ENCODE results near the gene ADH7.

Gene ADH7

DNA sequence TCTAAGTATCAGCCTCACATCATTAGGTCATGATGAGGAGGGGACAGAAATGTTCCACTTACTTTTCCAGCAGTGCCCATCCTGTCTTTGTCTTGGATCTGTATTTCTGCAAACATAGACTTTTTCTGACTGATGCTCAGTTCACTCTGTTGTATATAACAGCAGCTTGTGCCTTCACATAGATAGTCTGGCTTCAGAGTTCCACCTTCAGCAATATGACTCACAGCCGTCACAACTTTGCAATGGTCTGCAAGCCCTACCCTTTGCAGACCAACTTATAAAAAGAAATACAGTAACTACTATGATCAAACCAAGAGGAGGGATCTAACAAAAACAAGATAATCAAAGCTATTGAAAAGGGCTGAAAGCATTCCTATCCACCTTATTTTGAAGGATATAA is at the start of gene ADH7:
ADH7 (minus strand) TSS at position 189 of the 400 bp plus-strand sequence; CDS start at position 80, 109 bp downstream.
- no peak for DNase-seq (ENCODE audit: low spot score)

DNA sequence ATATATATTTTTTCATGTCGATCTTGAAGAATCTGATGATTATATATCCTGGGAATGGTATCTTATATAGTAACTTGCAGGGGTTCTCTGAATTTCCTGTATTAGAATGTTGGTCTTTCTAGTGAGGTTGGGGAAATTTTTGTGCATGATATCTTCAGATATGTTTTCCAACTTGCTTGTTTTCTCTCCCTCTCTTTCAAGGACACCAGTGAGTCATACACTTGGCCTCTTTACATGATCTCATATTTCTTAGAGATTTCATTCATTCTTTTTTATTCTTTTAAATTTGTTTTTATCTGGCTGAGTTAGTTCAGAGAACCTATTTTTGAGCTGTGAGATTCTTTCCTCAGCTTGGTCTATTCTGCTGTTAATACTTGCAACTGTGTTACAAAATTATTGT is 48.5 kb upstream of the ADH7 start:
- DNase-seq (ENCODE audit: low spot score) = no peak

DNA sequence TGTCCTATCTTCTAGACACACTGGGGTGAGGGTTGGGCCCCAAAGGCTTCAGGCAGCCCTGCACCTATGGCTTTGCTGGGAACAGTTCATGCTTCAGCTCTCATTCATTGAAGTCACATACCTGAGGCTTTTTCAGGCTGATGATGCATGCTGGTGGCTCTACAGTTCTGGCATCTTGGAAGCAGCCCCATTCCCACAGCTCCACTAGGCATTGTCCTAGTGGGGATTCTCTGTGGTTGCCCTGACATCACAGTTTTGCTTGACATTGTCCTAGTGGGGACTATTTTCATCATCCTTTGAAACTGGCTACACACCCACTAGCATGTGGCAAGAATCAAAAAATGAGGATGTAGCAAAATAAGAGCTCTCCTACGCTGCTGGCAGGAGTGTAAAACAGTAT is 38.0 kb upstream of the ADH7 start:
- no peak for DNase-seq (ENCODE audit: low spot score)

DNA sequence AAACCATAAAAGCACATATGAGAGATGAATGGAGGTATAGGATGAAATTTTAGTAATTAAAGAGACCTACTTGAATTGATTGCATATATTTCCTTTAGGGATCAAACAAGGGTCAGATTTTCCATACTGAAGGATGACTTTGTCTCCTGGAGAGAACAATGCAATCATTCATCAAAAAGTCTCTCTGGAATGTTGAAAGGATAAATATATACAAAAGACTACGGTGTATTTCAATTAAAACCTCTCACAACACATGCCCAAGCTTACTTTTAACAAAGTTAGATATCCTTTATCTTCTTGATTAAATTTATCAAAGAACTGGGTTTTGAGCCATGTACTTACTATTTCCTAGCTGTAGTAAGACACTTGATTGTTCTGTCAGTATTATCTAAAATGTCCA is 36.8 kb upstream of the ADH7 start:
- DNase-seq (ENCODE audit: low spot score) = no peak

DNA sequence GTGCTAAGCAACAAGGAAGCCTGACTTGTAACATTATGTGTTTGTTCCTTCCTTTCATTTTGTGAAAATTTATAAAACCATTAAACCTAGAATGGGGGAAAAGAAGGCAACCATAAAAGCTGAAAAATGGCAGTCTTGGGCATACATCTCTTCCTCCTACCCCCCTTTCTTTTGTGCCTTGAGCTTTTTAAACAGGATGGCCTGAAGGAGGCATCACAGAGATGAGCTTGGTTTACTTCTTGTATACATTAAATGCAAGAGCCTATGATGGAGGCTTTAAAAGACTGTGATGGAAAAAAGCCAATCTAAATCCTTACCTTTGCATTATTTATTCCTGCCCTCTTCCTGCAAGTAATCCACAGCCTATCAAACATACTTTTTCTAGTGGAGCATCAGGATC is 36.2 kb upstream of the ADH7 start:
- no peak for DNase-seq (ENCODE audit: low spot score)

DNA sequence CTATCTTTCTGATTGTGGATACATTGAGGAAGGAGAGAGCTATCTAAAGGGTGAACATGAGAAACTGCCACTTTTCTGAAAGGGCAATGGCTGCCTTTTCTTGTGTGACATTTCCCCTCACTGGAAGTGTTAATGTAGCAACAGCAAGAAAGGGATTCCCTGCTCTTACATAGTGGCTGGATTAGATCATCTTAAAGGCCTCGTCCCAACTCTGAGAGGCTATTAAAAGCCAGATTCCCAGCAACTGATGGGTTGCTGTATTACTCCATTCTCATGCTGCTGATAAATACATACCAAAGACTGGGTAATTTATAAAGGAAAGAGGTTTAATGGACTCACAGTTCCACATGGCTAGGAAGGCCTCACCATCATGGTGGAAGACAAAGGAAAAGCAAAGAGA is 33.7 kb upstream of the ADH7 start:
- DNase-seq (ENCODE audit: low spot score) = no peak

DNA sequence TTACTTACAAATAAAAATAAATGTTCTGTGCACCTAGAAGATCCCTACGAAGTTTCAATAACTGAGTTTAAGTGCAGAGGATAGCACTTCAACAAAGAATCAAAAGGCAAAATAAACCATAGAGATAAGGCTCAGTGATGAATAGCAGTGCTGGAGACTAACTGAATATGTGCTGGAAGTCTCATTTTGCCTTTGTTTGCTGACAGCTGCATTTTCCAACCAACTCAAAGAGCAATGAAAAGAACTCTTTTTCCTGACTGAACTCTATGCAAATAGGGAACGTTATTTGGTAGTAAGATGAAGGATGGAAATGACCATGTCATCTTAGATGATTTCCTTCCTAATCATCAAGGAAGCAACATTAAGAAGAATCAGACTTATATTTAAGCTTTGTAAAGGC is 32.7 kb upstream of the ADH7 start:
- DNase-seq (ENCODE audit: low spot score) = no peak

DNA sequence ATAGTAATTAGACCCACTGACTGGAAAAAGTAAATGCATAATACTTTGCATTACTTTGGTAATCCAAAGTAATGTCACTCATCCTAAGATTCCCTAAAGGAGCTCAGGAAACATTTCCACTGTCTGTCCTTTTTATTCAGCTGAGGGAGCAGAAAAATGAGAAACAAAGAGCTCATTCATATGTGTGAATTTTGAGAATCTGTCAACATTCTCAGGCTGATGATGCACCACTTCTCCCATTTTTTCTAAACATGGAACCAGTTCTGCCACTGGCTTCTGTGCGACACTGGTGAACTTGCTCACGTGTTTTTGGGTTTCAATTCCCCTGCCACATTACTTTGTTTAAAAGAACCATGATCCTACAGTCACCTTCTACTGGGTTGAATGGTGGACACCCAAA is 28.4 kb upstream of the ADH7 start:
- DNase-seq (ENCODE audit: low spot score) = no peak

DNA sequence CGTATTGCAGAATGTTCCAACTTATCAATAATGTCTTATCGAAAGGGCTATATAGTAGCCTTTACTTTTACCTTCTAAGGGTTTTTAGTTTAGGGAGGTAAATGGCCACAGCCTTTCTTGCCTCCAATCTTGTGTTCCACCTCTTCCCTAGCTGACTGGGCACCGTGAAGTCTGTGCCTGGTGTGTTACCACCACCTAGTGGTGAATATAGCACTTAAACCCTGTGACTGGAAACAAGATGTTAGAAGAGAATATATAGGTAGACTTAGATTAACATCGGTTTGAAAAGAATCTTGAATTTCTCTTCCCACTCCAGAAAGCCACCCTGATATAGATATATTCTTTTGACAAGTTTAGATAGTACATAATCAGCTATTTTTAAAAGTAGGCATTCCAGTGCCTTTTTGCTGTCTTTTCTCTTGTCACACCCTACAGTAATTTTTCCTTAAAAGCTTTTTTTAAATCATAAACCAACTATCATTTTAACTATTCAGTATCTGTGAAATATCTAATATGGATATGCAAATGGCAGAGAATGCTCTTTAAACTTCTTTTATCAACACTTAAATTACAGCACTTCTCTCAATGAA is 27.8 kb upstream of the ADH7 start:
- peak; percentile 83 for DNase-seq (ENCODE audit: low spot score)

DNA sequence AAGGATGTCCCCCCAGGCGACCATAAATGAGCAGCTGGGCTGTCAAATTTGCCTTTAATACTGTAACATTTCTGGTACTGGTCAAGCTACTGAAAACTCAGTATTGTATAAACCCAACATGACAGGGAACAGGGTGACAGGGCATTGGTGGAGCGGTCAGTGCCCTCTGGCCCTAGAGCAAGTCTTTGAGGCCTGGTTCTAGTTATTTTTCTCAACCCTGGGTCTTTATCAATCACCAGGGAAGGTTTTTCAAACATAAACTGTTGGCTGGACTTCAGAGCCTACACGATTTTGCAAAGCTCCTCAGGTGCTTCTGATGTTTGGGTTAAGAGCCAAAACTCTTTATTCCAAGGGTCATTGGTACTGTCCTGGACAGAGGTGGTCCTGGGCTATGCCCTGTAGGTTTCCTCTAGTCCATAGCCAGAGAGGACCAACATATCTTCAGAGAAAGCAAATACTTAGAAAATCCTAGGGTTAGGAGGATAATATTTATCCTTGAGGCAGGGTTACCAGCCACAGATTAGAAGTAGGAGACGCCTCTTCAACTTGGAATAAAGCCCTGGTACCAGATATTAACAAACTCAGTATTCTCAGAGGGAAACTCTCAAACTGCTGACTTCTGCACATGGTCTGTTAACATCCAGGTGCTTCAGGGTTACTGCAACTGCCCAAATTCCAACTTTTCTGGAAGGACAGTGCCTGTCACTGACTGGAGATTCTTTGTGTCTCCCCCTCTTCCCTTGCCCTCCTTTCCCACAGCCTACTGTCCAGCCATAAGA is 26.7 kb upstream of the ADH7 start:
- no peak for DNase-seq (ENCODE audit: low spot score)

DNA sequence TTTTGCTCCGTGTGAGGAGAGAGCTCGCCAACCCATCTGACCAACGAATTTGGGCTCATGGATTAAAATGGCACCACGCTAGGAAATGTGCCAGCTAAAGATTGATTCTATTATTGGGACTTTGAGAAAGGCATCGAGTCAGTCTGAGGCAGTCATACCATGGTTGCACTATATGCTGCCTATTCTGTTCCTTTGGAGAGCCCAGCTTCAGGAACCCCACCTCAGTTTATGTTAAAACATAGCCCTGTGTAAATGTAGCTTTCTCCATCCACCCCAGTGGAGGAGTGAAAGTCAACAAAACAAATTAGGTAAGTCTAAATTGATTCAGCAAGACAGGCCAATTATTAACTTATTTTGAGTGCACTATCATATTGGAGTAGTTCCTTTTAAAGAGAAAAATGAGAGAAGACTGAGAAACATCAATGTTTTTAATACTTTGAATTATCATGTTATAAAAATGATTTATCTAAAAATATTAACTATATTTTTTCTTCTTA is 24.5 kb upstream of the ADH7 start:
- DNase-seq (ENCODE audit: low spot score) = no peak

DNA sequence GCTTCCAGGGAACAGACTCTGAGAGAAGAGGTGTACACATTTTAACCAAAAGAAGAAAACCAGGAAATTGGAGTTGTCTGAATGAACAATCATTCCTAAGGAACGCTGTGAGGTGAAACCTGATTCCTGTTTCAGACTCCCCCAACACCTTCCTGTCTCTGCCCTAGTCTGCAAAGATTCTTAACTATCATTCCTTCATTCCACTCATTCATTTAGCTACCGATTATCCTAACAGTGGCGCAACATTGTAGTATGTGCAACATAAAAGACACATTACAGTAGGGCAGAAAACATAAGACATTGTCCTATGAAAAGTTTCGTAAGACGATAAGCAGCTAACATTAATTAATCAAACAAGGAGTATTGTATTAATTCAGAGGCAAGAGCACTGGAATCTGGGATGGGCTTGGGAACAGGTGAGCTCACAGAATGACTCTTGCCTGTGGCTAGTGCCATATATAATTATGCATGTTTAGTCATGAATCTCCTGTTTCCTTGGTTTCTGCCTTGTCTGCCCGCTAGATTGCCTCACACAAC is 23.8 kb upstream of the ADH7 start:
- no peak for DNase-seq (ENCODE audit: low spot score)

DNA sequence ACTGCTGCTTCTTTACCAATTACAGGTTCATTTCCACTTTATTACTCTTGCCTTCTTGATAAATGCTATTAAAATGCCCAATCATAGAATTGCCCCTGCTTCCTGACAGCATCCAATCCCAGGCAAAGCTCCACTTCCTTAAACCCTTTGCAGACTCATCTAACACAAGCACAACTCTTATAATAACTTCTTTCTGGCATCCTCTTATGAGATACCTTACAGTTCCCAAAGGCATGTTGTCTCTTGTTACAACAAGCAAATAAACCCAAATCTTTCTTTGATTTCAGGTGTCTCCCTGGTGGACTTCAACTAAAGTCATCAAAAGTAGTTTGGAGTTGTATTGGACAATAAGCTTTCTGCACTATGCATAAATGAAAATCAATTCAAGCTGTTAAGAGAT is 22.5 kb upstream of the ADH7 start:
- no peak for DNase-seq (ENCODE audit: low spot score)

DNA sequence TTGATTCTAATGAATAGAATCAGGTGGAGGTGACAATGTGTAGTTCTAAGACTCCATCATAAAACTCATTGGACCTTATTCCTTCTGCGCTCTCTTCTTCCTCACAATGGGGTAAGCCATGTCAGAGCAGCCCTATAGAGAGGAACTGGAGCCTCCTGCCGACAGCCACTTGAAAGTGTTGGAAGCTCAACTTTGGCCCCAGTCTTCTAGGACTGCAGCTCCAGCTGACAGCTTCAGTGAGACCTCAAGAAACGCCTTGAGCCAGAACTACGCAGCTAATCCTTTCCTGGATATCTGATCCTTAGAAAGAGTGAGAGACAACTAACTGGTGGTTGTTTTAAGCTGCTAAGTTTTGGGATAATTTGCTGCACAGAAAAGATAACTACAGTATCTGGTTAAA is 22.1 kb upstream of the ADH7 start:
- DNase-seq (ENCODE audit: low spot score) = no peak

DNA sequence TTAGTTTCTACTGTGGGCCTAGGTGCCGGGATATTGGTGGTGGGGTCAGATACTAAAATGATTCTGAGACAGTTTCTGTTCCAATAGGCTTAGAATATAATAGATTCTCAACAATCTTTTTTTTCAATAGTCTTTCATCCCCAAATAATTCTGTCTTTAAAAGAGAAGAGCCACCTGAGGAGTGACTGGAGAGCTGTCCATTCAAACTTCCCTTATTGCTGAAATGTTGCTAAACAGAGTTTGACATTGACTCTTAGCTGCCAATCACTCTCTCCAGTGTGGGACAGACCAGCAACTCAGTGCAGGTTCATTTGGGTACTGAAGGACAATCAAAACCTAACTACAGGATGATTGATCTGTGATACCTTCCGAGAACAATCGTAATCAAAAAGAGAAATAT is 12.4 kb upstream of the ADH7 start:
- no peak for DNase-seq (ENCODE audit: low spot score)

DNA sequence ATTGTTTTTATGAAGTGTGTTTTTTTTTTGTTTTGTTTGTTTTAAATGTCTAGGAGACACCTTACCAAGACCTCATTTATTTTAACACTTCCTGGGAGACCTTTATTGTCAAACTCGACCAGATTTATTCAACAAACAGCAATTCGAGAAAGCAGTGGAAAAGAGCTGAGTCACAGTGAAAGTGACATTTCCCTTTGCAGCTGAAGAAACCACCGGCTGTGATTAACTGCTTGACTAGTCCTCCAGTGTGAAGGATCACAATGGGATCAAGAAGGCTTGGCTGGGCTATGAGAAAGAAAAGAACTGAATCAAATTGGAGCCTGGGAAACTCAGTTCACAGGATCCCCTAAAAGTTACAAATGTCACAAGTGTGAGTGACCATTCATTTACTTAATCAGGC is 11.9 kb upstream of the ADH7 start:
- DNase-seq (ENCODE audit: low spot score) = peak; percentile 37

DNA sequence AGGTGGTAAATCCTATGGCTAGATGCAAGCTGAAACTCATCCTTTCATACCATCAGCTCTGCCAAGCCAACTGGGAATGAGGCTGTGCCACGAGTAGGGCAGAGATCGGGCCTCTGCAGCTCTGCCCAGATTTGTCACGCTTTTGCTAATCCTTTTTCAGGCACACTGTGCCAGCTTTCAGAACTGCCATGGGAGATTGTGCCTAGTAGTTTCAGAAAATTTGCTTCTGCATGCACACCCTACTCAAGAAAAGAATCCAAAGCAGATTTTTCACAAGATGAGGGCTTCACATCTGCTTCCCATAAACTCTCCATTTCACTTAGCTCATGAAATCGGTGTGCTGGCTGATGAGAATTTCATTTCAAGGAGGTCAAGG is 3.3 kb upstream of the ADH7 start:
- DNase-seq (ENCODE audit: low spot score) = peak; percentile 8

DNA sequence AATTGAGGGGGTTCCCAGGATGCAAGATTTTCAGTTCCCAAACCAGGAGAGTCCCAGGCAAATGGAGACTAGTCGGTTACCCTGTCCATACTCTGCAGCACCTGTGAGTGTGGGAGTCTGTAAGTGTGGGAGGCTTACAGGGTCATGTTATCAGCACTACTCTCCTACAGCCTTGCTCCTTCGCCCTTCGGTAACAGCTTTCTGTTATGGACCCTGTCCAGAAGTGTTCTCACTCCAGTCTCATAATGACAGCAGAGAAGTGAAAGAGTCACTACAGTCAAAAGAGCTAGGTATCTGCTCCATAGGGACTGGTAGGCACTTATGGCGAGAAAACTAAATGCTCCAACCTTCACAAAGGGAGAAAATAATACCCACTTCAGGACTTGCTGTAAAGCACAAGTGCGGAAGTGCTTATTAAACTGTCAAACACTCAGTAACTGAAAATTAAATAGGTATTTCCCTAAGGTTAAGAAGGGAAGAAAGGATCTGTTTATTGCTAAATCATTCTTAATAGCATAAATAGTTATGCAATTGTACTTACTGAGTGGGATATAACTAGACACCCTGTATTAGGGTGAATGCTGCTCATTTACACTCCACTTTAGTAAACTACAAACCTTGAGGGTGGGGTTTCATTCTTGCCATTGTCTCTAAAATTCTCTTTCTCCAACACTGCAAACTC is 2.7 kb upstream of the ADH7 start:
- DNase-seq (ENCODE audit: low spot score) = no peak

DNA sequence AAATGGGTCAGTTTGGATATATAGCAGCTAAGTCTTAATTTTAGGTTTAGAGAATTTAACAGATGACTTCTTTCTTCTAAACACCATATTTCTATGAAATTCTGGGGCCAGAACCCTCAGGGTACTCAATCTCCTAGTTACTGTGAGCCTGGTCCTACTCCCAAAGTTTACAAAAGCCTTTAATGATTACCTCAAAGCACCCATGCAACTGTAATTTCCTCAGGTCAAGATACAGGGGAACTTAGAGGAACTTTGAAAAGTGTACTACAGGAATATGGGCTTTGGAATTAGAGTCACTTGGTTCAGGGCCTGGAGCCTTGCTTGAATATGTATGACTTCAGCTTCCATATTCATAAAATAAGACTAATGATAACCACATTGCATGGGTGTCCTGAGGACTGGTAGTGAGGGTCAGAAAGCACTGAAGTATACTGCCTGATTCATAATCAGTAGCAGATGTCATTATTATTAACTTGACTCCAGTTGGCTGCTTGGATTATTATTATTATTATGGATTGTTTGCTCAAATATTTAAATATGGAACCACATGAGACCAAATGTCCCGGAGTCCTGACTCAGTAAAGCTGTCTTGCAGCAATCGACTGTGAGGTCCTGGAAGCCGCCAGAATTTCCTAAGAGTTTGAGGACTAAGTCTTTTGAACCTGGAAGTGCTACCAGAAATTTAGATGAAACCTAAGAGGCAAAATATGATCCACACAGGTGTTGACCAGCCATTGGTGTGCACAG is 2.0 kb upstream of the ADH7 start:
- peak; percentile 11 for DNase-seq (ENCODE audit: low spot score)

DNA sequence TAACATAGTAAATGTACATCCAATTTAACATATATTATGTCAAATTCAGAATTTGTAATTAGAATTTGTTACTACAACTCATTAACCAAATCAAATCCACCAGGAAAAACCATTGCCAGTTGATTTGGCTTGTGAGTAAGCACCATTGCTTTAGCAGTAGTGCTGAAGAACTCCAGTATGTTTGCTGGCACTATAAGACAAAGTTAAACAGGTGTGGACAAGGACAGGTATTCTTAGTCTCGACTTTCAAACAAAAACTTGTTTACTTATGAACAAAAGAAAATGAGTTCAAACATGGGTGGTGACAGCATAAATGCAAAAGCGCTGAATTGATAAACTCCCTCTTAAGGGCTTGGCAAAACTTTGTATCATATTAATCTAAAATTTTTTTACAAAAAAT is 1.3 kb upstream of the ADH7 start:
- DNase-seq (ENCODE audit: low spot score) = no peak

DNA sequence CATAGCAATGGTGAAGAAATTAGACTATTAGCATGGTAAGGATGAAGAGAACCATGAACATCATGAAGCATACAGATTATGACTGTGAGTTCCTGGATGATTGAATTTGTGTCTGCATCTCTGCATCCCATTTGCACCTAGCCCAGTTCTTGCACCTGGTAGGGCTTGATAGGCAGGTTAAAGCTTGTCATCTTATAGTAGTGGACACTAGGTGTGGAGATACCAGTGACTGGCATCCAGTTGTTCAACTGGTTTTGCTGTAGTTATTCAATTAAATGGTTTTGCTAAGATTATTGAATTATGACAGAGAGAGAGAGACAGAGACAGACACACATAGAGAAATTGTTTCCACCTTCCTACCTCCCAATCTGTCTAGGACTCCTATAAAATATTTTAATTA is 5.0 kb downstream of the ADH7 start:
- DNase-seq (ENCODE audit: low spot score) = no peak

DNA sequence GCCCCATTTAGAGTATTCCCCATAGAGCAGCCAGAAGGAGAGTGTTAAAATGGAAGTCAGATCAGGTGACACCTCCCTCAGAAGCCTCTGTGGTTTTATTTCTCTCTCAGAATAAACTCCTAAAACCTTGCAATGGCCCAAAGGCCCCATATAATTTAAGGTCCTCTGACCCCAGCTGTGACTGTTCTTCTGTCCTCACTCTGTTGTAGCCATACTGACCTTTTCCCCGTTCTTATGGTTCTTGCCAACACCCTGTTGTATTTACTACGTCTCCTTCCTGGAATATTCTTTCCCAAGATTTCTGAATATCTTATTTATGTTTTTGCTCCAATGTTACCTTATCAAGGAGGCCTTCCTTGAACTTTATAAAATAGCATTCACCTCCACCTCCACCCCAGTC is 18.0 kb downstream of the ADH7 start:
- no peak for DNase-seq (ENCODE audit: low spot score)
